Measurements from ENCODE around the gene ZC3H12A.
A peak's percentile ranks its signal among the peaks of the same experiment; 100 is the strongest.

Gene ZC3H12A

DNA sequence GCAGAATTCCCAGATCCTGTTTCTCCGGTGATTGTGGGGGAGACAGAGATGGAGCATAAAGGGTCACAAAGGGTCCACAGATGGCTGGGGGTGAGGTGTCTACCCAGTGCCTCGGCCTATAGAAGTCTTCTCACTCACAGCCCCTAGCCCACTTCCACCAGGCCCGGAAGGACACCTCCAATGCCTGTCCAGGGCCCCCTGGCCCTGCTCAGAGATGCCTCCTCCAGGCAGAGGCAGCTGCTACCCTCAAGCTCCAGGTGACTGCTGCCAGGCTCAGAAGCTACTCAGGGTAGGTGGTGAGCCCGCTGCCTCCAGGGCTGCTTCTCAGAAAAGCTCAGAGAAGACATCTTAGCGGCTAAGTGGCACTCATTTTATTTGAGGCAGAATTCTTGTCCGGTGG, 22.0 kb upstream of the ZC3H12A start:
- no peak for DNase-seq (ENCODE audit: low read depth, low spot score)
- peak overlapping the region; percentile 37 for H3K27ac ChIP-seq

DNA sequence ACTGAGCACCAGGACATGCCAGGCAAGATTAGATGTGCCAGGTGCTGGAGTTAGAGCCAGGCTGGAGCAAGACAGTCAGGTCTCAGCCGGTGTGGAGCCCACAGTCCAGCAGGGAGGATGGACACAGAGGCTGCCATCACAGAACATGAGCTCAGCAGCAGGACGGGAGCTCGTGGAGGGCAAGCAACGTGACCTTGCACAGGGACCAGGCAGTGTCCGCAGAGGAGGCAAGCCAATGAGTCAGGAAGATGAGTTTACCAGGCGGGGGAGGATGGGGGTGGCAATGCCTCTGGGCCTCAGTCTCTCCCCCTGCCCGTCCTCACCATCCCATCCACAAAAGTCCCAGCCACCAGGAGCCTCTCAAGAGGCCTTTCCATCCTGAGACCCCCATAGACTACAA, 20.7 kb upstream of the ZC3H12A start:
- peak overlapping the region; percentile 37 for H3K27ac ChIP-seq

DNA sequence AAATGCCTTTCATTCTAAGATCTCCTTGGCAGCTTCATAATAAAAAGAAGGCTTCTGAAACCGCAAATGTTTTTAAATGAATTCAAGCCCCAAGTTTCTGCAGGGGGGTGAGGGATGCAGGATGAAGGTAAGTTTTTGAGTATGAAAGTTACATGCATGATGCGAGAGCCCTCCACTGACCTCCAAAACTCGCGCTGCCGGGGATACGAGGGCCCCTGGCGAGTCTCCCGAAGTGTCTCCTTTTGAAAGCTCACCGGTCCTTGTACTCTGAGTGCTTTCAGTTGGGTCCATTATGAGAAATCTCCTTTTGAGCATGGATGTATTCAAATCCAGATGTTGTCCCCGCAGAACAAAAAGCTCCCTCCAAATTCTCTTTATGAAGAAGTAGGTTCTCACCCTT, 18.9 kb upstream of the ZC3H12A start:
- H3K27ac ChIP-seq = peak overlapping the region; percentile 73
- no peak for DNase-seq (ENCODE audit: low read depth, low spot score)

More for the DNA sequence above, 20.7 kb upstream of the ZC3H12A start:
- no peak for DNase-seq (ENCODE audit: low read depth, low spot score)

DNA sequence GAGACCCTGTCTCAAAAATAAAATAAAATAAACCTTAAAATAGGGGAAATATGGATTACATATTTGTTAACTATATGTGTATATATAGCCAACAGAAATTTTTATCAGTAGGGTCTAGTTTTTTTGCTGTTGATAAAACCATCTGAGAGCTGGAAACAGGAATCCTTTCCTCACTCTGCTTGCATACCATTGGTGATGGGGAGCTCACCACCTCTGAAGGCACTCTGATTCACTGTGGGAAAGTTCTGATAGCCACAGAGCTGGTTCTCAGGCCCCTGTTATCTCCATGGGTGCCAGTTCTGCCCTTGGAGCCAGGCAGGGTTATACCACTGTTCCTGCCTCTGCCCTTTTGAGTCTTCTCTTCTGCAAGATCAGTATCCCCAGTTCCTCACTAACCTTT, 17.8 kb upstream of the ZC3H12A start:
- no peak for DNase-seq (ENCODE audit: low read depth, low spot score)
- no peak overlapping the region for H3K27ac ChIP-seq

DNA sequence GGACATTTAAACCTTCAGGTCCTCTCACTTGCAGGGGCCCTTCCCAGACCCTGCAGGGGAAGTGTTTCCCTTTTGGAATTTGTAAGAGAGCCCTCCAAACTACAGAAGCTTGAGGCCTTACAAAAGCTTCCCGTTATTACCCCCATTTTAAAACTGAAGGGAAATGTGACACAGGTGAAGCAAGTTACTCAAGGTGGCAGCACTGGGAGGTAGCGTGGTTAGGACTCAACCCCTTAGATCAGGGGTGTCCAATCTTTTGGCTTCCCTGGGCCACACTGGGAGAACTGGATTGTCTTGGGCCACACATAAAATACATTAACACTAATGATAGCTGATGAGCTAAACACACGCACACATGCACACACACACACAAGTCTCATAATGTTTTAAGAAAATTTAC, 15.8 kb upstream of the ZC3H12A start:
- no peak overlapping the region for H3K27ac ChIP-seq

DNA sequence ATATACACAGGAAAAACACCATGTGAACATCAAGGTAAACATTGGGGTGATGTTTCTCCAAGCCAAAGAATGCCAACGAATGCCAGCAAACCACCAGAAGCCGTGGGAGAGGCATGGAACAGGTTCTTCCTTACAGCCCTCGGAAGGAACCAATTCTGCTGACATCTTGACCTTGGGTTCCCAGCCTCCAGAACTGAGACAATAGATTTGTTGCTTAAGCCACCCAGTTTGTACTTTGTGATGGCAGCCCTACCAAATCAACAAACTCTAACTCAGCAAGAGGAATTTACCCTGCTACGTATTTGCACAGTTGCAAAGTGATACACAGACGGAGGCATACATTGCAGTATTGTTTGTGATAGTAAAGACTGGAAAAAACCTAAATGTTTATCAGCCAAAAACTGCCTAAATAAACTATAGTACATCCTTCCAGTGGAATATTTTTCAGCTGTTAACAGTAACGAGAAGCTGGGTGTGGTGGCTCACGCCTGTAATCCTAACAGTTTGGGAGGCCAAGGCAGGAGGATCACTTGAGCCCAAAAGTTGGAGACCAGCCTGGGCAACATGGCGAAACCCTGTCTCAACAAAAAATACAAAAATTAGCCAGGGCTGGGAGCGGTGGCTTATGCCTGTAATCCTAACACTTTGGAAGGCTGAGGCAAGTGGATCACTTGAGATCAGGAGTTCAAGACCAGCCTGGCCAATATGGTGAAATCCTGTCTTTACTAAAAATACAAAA, 12.5 kb upstream of the ZC3H12A start:
- no peak overlapping the region for H3K27ac ChIP-seq
- no peak for DNase-seq (ENCODE audit: low read depth, low spot score)

More for the DNA sequence above, 15.8 kb upstream of the ZC3H12A start:
- no peak for DNase-seq (ENCODE audit: low read depth, low spot score)

DNA sequence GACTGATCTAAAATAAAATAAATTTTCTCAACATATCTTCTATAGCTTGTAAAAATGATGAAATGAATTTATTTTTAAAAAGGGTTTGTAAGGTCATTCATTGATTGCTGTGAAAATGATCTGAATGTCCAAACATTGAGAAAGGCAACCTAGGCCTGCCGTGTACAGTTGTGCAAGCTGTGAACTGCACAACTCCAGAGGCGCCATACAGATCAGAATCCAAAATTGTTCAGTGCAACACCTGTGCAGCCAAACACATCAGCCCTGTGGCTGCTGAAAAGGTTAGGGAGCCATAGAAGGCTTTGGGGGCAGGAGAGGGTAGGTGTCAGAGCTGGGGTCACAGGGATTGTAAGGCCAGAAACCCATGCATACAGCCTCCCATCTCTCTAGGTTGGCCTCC, 9.9 kb upstream of the ZC3H12A start:
- DNase-seq (ENCODE audit: low read depth, low spot score) = no peak

DNA sequence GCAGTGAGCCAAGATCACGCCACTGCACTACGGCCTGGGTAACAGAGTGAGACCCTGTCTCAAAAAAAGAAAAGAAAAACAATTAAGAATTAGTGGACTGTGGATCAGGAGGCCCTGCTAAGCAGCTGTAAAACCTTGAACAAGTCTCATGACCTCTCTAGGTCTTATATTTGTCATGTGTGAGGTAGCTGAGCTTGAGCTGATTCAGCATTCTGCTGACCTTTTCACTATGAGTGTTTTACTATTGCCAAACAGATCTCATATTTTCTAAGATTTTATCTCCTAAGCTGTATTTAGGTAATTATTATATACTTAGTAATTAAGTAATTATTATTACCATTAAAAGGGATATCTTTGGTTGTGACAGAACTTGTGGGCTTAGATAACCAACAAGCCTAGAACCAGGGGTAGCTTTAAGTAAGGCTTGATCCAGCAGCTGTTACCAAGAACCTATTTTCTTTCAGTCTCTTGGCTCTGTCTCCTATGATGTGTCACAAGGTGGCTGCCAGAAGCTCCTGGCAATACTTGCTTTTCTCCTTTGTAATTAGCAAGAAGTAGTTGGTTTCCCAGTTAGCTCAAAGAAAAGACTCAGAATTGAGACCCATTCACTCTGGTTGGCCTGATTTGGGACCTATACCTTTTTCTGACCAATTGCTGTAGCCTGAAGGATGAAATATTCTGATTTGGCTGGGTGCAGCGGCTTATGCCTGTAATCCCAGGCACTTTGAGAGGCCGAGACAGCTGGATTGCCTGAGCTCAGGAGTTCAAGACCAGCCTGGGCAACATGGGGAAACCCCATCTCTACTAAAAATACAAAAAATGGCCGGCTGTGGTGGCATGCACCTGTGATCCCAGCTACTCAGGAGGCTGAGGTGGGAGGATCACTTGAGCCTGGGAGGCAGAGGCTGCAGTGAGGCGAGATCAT, 8.5 kb upstream of the ZC3H12A start:
- DNase-seq (ENCODE audit: low read depth, low spot score) = no peak

More for the DNA sequence above, 9.9 kb upstream of the ZC3H12A start:
- H3K27ac ChIP-seq = no peak overlapping the region

DNA sequence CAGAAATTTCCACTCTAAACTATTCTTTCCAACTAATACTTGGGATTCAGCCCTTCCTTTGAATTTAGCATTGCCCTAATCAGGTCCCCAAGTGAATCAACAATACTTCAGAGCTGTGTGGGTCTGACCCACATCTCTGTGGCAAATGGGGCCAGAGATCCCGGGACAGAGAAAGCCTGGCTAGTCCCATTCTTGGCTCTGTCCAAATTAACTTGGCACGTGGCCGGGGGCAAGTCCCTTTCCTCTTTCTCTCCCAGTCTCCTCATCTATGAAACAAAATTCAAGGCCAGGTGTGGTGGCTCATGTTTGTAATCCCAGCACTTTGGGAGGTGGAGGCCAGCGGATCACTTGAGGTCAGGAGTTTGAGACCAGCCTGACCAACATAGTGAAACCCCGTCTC, 6.3 kb upstream of the ZC3H12A start:
- DNase-seq (ENCODE audit: low read depth, low spot score) = no peak

More for the DNA sequence above, 8.5 kb upstream of the ZC3H12A start:
- H3K27ac ChIP-seq = peak overlapping the region; percentile 26

DNA sequence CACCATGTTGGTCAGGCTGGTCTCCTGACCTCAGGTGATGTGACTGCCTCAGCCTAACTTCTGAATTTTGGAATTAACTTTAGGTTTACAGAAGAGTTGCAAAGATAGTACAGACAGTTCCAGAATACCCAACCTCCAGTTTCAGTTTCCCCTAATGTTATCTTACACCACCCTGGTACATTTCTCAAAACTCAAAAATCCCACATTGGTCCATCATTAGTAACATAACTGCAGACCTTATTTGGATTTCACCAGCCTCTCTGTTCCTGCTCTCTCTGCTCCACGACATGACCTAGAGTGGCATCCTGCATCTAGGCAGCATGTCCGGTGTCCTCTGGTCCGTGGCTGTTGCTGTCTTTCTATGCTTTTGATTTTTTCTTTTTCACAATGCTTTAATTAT, 5.0 kb upstream of the ZC3H12A start:
- H3K27ac ChIP-seq = no peak overlapping the region
- no peak for DNase-seq (ENCODE audit: low read depth, low spot score)

More for the DNA sequence above, 6.3 kb upstream of the ZC3H12A start:
- no peak overlapping the region for H3K27ac ChIP-seq

DNA sequence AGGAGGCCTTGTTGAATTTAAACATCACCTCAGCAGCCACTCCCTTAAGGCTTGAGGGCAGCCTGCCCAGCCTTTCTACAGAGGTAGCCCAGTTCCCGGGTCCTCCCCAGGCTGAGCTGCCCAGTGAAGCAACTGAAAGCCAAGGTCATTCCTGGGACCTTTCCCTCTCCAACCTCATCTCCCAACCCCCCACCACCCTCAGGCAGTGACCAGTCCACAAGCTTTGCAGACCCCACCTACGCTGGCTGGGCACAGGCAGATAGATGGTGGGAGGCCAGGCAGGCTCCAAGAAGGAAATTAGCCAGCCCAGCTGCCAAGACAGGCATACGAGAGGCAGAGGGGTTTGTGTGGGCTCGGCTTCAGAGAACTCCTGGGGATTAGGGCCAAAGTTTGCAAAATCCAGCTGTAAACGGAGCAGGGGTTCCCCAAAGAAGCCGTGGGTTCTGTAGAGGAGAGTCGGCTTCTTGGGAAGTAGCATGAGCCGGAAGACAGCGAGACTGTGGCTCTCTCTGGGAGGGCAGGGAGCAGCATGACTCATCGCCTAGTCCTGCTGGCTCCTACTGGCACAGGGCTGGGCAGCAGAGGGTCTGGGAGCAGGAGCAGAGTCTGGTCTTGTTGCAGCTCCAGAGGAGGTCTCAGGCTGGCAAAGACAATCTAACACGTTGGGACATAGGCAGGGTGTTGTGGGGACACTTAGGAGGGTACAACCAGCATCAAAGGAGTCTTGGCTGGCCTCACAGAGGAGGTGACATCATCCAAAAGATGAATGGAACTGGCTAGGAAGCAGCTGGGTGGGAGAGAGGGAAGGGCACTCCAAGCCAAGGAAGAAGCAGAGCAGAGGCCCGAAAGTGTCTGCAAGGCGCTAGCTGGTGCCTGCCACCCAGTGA, 2.8 kb upstream of the ZC3H12A start:
- peak overlapping the region; percentile 99 for H3K27ac ChIP-seq
- no peak for DNase-seq (ENCODE audit: low read depth, low spot score)

DNA sequence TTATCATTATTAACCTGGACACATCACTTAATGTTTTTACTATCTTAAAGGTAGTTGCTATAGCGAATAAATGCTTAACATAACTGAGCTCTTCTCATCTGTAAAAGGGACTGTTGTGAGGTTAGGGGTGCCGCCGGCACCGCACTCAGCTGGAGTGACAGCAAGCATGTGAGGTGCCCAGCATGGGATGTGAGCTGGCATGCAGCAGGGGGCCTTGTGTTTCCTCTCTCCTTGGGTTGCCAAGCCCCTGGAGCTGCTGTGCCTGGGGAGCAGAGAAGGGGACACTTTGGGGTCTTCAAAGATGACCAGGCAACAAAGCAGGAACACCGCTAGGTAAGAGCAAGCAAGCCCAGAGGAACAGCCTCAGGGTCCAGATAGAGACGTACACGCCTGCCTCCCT, 2.1 kb upstream of the ZC3H12A start:
- peak overlapping the region; percentile 99 for H3K27ac ChIP-seq

DNA sequence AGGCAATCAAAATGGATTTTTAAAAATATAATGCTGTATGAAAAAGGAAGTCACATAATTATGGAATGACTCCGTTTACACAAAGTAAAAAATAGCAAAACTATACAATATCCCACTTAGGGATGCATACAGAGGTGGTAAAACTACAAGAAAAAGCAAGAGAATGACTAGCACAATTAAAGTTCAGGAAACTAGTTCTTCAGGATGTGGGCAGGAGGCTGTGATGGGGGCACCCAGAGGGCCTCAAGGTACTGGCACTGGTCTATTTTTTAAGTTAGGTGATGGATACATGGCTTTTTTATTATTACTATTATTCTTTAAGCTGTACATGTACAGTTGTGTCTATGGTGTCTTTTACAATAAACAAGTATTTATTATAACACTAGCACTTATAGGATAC, 1.4 kb upstream of the ZC3H12A start:
- no peak for DNase-seq (ENCODE audit: low read depth, low spot score)
- peak overlapping the region; percentile 99 for H3K27ac ChIP-seq

More for the DNA sequence above, 2.1 kb upstream of the ZC3H12A start:
- DNase-seq (ENCODE audit: low read depth, low spot score) = no peak

DNA sequence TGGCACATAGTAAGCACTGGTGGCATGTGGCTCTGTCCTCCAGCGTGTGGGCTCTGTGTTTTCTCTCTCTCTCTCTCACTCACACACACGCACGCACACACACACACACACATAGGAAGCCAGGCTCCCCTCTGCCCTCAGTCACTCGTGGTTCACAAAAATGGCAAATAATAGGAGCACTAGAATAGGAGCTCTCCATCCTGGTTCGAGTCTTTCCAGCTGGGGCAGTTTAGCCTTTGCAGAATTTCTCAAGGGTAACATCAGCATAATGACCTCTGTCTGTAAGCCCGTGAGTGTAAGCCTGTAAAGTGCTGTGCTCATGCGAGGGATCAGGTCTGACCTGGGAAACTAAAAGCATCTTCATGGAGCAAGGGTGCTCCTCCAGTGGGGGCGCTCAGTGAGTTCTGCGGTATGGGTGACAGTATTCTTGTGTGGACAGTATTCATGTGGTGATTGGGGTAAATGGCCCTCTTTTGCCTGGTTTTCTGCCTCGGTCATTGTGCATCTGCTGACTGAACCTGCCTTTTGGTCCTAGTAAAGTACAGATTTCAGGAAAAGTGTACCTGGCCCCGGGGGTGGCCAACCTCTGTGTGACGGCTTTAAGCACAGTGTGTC, 842 bp upstream of the ZC3H12A start:
- DNase-seq (ENCODE audit: low read depth, low spot score) = no peak
- peak overlapping the region; percentile 99 for H3K27ac ChIP-seq

DNA sequence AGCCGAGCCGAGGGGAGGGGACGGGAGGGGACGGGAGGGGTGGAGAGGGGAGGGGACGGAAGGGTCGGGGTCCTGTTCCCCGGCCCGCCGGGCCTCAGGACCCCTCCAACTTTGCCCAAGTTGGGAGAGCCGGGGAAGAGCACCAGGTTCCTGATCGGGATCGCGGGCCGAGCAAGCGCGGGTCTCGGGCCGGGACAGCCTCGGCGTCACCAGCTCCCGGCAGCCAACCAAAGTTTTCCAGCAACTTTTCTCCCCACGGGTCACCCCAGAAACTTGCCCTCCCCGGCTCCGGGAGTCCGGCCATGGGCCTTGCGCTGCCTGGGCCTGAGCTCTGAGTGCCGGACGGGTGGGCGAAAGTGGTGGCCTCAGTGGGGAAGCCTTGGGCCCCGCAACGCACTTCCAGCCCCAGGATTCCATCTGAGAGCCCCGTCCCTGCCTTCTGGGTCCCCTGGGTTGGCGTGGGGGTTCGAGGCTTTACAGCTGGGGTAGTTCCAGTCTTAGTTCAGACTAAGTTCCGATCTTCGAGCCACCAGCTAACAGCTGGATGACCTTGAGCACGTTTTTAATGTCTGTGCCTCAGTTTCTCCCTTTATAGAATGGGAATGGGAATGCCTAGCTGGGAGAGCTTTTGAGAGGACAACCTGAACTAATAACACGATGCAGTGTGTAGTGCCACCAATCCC, 458 bp downstream of the ZC3H12A start:
- no peak for DNase-seq (ENCODE audit: low read depth, low spot score)

DNA sequence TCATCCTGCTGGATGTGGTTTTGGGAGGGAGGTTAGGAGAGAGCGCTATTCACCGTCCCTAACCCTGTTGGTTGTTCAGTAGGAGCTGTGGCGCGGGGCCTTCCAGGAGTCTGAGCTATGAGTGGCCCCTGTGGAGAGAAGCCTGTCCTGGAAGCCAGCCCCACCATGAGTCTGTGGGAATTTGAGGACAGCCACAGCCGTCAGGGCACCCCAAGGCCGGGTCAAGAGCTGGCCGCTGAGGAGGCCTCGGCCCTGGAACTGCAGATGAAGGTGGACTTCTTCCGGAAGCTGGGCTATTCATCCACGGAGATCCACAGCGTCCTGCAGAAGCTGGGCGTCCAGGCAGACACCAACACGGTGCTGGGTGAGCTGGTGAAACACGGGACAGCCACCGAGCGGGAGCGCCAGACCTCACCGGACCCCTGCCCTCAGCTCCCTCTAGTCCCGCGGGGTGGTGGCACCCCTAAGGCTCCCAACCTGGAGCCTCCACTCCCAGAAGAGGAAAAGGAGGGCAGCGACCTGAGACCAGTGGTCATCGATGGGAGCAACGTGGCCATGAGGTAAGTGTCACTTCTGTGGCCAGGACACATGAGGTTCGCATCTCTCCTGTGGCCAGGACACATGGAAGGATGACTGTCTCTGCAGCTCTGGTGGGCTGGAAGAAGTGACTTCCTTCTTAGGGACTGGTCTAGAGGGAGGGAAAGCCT, 1.2 kb downstream of the ZC3H12A start:
- no peak for DNase-seq (ENCODE audit: low read depth, low spot score)
- peak overlapping the region; percentile 99 for H3K27ac ChIP-seq

More for the DNA sequence above, 458 bp downstream of the ZC3H12A start:
- peak overlapping the region; percentile 99 for H3K27ac ChIP-seq

DNA sequence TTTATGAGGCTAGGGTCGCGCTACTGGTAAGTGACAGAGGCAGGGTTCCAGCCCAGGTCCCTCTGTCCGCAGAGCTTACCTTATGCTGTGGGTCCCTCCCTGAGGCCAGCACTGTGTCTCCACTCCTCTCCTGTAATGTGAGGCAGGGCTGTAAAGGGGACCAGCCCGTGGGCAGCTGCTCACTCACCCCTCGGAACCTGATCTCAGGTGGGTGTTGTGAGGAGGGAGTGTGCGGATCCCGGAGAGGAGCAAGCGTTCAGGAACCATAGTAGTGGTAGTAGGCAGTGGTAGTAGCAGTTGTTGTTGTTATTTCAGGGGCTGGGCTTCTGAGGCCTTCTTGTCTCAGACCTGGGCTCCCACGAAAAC, 1.7 kb downstream of the ZC3H12A start:
- H3K27ac ChIP-seq = peak overlapping the region; percentile 99
- no peak for DNase-seq (ENCODE audit: low read depth, low spot score)

DNA sequence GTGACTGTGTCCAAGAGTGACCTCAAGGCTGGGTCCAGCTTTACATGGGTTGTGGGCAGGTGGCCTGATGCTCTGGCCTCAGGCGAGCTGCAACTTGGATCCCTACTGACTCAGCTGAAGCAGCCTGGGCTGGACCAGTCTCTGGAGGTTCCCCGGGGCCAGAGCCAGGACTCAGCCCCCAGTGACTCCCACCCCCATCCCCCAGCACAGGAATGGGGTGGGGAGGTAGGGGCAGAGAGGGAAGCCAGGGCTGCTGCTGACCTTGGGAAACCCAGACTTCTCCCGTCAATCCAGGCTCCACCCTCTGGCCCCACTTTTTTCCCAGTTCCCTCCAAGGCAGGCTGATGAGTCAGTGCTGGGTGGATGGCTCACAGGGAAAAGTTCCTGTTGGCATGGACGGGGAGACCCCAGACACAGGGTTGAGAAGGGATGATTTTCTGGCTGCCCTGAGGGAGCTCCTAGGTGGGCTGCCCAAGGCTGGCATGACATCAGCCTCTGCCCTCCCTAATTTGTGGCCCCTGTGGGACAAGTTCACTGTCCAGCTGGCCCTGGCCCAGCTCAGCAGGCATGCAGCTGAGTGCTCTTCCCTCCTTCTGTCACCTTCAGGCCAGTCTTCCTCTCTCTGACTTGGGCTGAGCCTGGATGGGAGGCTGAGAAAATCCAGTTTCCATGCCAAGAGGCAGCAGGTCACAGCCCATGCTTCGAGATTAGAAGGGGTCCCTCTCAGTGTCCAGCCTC, 2.2 kb downstream of the ZC3H12A start:
- H3K27ac ChIP-seq = peak overlapping the region; percentile 99
- DNase-seq (ENCODE audit: low read depth, low spot score) = no peak
